NCI-H446 (cell line): ENCODE results near the gene ASMT.
"Not testable (repeated sequence)": the region's sequence is repeated elsewhere in the genome, so short reads cannot be mapped to it uniquely, and the experiment has no call there.

Source experiments
- DNase-seq, 2 experiments: peaks; one replicate each; lab custom pipeline; 2025; lab: John Stamatoyannopoulos, UW

The ASMT gene

GRCh38 chrX:1649621-1650020 is 34.8 kb downstream of the ASMT start:
- no peak for DNase-seq

GRCh38 chrX:1652011-1652811 is 37.4 kb downstream of the ASMT start:
- DNase-seq, result peak in 1 of 2 experiments; percentile 37

GRCh38 chrX:1656379-1656778 is 41.5 kb downstream of the ASMT start:
- DNase-seq, result no peak

- DNase-seq, result peak in 1 of 2 experiments; percentile 4
These were observed 42.7 kb downstream of the ASMT start for GRCh38 chrX:1657367-1658070.

- DNase-seq, result no peak
These were observed 43.2 kb downstream of the ASMT start for GRCh38 chrX:1658071-1658491.

GRCh38 chrX:1659664-1660461 is 45.0 kb downstream of the ASMT start:
- no peak for DNase-seq

GRCh38 chrX:1661048-1661921 is 46.4 kb downstream of the ASMT start:
- DNase-seq, result peak in 1 of 2 experiments; percentile 3

GRCh38 chrX:1661922-1662221 is 47.0 kb downstream of the ASMT start:
- no peak for DNase-seq

GRCh38 chrX:1667566-1667965 is 52.7 kb downstream of the ASMT start:
- DNase-seq, result no peak

GRCh38 chrX:1673337-1673736 is 58.5 kb downstream of the ASMT start:
- DNase-seq, result peak in 1 of 2 experiments; percentile 35

- DNase-seq, result no peak
These were observed 62.0 kb downstream of the ASMT start for GRCh38 chrX:1676866-1677265.

GRCh38 chrX:1679238-1679637 is 64.4 kb downstream of the ASMT start:
- DNase-seq, result no peak

- no peak for DNase-seq
These were observed 66.6 kb downstream of the ASMT start for GRCh38 chrX:1681439-1681838.

- DNase-seq, result not testable (repeated sequence)
These were observed 67.0 kb downstream of the ASMT start for GRCh38 chrX:1681856-1682255.

- DNase-seq, result not testable (repeated sequence)
These were observed 67.6 kb downstream of the ASMT start for GRCh38 chrX:1682501-1682900.

- DNase-seq, result not testable (repeated sequence)
These were observed 70.0 kb downstream of the ASMT start for GRCh38 chrX:1684883-1685282.

GRCh38 chrX:1685444-1685880 is 70.6 kb downstream of the ASMT start:
- not testable (repeated sequence) for DNase-seq

GRCh38 chrX:1686642-1687041 is 71.8 kb downstream of the ASMT start:
- DNase-seq, result no peak
